Mesothelial cell of epicardium (in vitro differentiated cells): ENCODE data around the gene GLYATL2. TPM values are rescaled to one million over a fixed set of nuclear protein-coding genes. Genes with fewer than 3 reads are reported as not detected.

Experiments
- DNase-seq, 2 experiments: peaks; one replicate each; pipeline ENCODE4 v3.0.0; 2021; ENCODE audit warnings: low spot score in 2 of 2; ENCODE audit not compliant: unreplicated experiment in 2 of 2
- H3K27ac Mint-ChIP-seq: 2 replicates; pipeline ENCODE4 v1.8.0; 2021; ENCODE audit warnings: mixed read lengths
- H3K27me3 Mint-ChIP-seq: 2 replicates; pipeline ENCODE4 v1.8.0; 2021; ENCODE audit warnings: low read depth, mixed read lengths
- H3K36me3 Mint-ChIP-seq: 2 replicates; pipeline ENCODE4 v1.8.0; 2021; ENCODE audit warnings: mixed read lengths
- H3K4me1 Mint-ChIP-seq: 2 replicates; pipeline ENCODE4 v1.8.0; 2021; ENCODE audit warnings: mixed read lengths
- H3K4me3 Mint-ChIP-seq: 2 replicates; pipeline ENCODE4 v1.8.0; 2021; ENCODE audit warnings: mild to moderate bottlenecking, moderate library complexity, mixed read lengths
- H3K9me3 Mint-ChIP-seq: 2 replicates; pipeline ENCODE4 v1.8.0; 2021; ENCODE audit warnings: mixed read lengths
- CTCF ChIP-seq: fragments of 200-600 bp; sonication (generic); IDR thresholded peaks from one replicate; pipeline ENCODE4 v1.5.0; 2021; ENCODE audit warnings: antibody characterized with exemption; ENCODE audit not compliant: unreplicated experiment
- total RNA-seq: library from RNA; stranded (reverse); gene quantifications from 3 replicates; pipeline ENCODE4 v1.2.1, GENCODE V29; 2021

The GLYATL2 gene
- total RNA-seq, 1 donor from 2014 or later = not detected

DNA sequence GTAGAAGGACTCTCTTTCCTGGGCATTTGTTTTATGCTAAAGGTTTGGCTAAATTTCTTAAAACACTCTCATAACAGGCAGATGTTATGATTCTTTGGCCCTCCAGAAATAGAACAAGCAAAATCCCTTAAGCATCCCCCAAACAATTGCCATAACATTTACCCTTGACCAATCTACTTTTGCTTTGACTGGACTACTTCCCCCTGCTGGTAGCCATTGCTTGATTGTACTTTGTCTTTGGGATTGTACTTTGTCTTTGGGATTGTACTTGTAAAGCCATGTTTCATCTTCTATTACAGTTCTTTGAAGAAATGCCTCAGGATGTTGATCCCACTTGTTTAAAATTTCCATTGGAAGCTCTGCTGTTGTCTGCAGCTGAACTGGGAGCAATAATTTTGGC, 59.5 kb downstream of the GLYATL2 start:
- no peaks in the 10 kb centered on the region for H3K36me3 Mint-ChIP-seq
- DNase-seq = no peak
- H3K4me3 Mint-ChIP-seq = no peak overlapping the region
- TF ChIP-seq CTCF = no peak
- H3K27ac Mint-ChIP-seq = no peak overlapping the region
- no peaks in the 10 kb centered on the region for H3K4me1 Mint-ChIP-seq
- H3K27me3 Mint-ChIP-seq = no peaks in the 10 kb centered on the region
- H3K9me3 Mint-ChIP-seq = peaks cover 65% of the 10 kb centered on the region

Other genes with a start within 250 kb of the GLYATL2 start
- gene CNTF, start 222.0 kb downstream of the GLYATL2 start, total RNA-seq = 2.5 to 2.7 TPM (median 2.7 TPM) in 3 replicates
- gene GLYAT, start 112.8 kb downstream of the GLYATL2 start, total RNA-seq = not detected in 3 replicates
- gene GLYATL1, start 94.8 kb upstream of the GLYATL2 start, total RNA-seq = 0.25 to 0.89 TPM (median 0.33 TPM) in 3 replicates
- gene GLYATL1B, start 241.6 kb upstream of the GLYATL2 start, total RNA-seq = not detected in 3 replicates